ENCODE data around the gene NGLY1. TPM values are rescaled to one million over a fixed set of nuclear protein-coding genes. Genes with fewer than 3 reads are reported as not detected.

The NGLY1 gene
- total RNA-seq, 1 donor from 2014 or later = 31.7 TPM

- intact Hi-C loops (cut with DNase I) = no loop called here
- Histone ChIP-seq H3K4me3 (no peak overlapping the region), H3K36me3 (no peaks in the 10 kb centered on the region), H3K9me3 (no peaks in the 10 kb centered on the region), H3K27me3 (no peaks in the 10 kb centered on the region), H3K4me1 (peaks cover 10% of the 10 kb centered on the region), H3K27ac (no peak overlapping the region)
- TF ChIP-seq CTCF (IDR thresholded peaks at IDR 0.05) = no peak
- TF ChIP-seq POLR2AphosphoS5 (IDR thresholded peaks at IDR 0.05; ENCODE audit: insufficient read depth in 1 of 2, low read depth in 1 of 2) = no peak
- no peak for TF ChIP-seq POLR2A (IDR thresholded peaks at IDR 0.05)
- DNase-seq (ENCODE audit: extremely low spot score in 2 of 2) = no peak
Measured at GRCh38 chr3:25689226-25689625, 94.0 kb downstream of the NGLY1 start.

- no peak for DNase-seq (ENCODE audit: extremely low spot score in 2 of 2)
- no peaks in the 10 kb centered on the region for H3K9me3 ChIP-seq
- no peak for TF ChIP-seq POLR2A (IDR thresholded peaks at IDR 0.05)
- no peak for TF ChIP-seq CTCF (IDR thresholded peaks at IDR 0.05)
- no peak for TF ChIP-seq POLR2AphosphoS5 (IDR thresholded peaks at IDR 0.05; ENCODE audit: insufficient read depth in 1 of 2, low read depth in 1 of 2)
- intact Hi-C loops (cut with DNase I) = no loop called here
- H3K27ac ChIP-seq = no peak overlapping the region
- no peaks in the 10 kb centered on the region for H3K36me3 ChIP-seq
- no peak overlapping the region for H3K4me3 ChIP-seq
- H3K4me1 ChIP-seq = peaks cover 10% of the 10 kb centered on the region
- H3K27me3 ChIP-seq = no peaks in the 10 kb centered on the region
Measured at GRCh38 chr3:25687742-25688141, 95.5 kb downstream of the NGLY1 start.

GRCh38 chr3:25686766-25687165 is 96.5 kb downstream of the NGLY1 start:
- intact Hi-C loops (cut with DNase I) = no loop called here
- H3K36me3 ChIP-seq = no peaks in the 10 kb centered on the region
- H3K4me3 ChIP-seq = no peak overlapping the region
- H3K4me1 ChIP-seq = peaks cover 8% of the 10 kb centered on the region
- no peaks in the 10 kb centered on the region for H3K9me3 ChIP-seq
- no peak for TF ChIP-seq POLR2A (IDR thresholded peaks at IDR 0.05)
- no peak for TF ChIP-seq CTCF (IDR thresholded peaks at IDR 0.05)
- no peak for TF ChIP-seq POLR2AphosphoS5 (IDR thresholded peaks at IDR 0.05; ENCODE audit: insufficient read depth in 1 of 2, low read depth in 1 of 2)
- DNase-seq (ENCODE audit: extremely low spot score in 2 of 2) = no peak
- H3K27ac ChIP-seq = no peak overlapping the region
- H3K27me3 ChIP-seq = no peaks in the 10 kb centered on the region

- H3K4me1 ChIP-seq = no peaks in the 10 kb centered on the region
- TF ChIP-seq CTCF (IDR thresholded peaks at IDR 0.05) (no peak), POLR2AphosphoS5 (IDR thresholded peaks at IDR 0.05; ENCODE audit: insufficient read depth in 1 of 2, low read depth in 1 of 2) (no peak), POLR2A (IDR thresholded peaks at IDR 0.05) (no peak)
- no peaks in the 10 kb centered on the region for H3K36me3 ChIP-seq
- DNase-seq (ENCODE audit: extremely low spot score in 2 of 2) = no peak
- no peak overlapping the region for H3K27ac ChIP-seq
- H3K4me3 ChIP-seq = no peak overlapping the region
- no peaks in the 10 kb centered on the region for H3K27me3 ChIP-seq
- no peaks in the 10 kb centered on the region for H3K9me3 ChIP-seq
- intact Hi-C loops (cut with DNase I) = no loop called here
Measured at GRCh38 chr3:25683882-25684281, 99.4 kb downstream of the NGLY1 start.

GRCh38 chr3:25683410-25683809 is 99.8 kb downstream of the NGLY1 start:
- intact Hi-C loops (cut with DNase I) = no loop called here
- Histone ChIP-seq H3K4me1 (no peaks in the 10 kb centered on the region), H3K4me3 (no peak overlapping the region), H3K36me3 (no peaks in the 10 kb centered on the region), H3K27me3 (no peaks in the 10 kb centered on the region), H3K27ac (no peak overlapping the region), H3K9me3 (no peaks in the 10 kb centered on the region)
- no peak for DNase-seq (ENCODE audit: extremely low spot score in 2 of 2)
- TF ChIP-seq POLR2AphosphoS5 (IDR thresholded peaks at IDR 0.05; ENCODE audit: insufficient read depth in 1 of 2, low read depth in 1 of 2) = no peak
- no peak for TF ChIP-seq CTCF (IDR thresholded peaks at IDR 0.05)
- TF ChIP-seq POLR2A (IDR thresholded peaks at IDR 0.05) = no peak
